Astrocyte (in vitro differentiated cells and primary cell): ENCODE data around the gene GABARAP. TPM values are rescaled to one million over a fixed set of nuclear protein-coding genes. Genes with fewer than 3 reads are reported as not detected.

Experiments
- DNase-seq: peaks from one replicate; pipeline ENCODE4 v3.0.0-alpha.2; 2010; ENCODE audit warnings: low read depth
- FAIRE-seq: peaks from 2 replicates; lab custom pipeline; 2011; peaks lifted over from hg19 to GRCh38; lab: Jason Lieb, UNC
- H2AFZ ChIP-seq: 2 replicates; pipeline ENCODE4 v1.6.0; 2012; ENCODE audit warnings: low read depth, low read length, inconsistent platforms
- H3K27ac ChIP-seq: 2 replicates; pipeline ENCODE4 v1.5.1; 2011; ENCODE audit warnings: low read depth, low read length, inconsistent platforms
- H3K27me3 ChIP-seq: 2 replicates; pipeline ENCODE4 v1.6.0; 2011; ENCODE audit warnings: low read length, inconsistent platforms; ENCODE audit not compliant: insufficient read depth
- H3K36me3 ChIP-seq: 2 replicates; pipeline ENCODE4 v1.5.1; 2011; ENCODE audit warnings: low read length, inconsistent platforms; ENCODE audit not compliant: insufficient read depth
- H3K4me1 ChIP-seq: 2 replicates; pipeline ENCODE4 v1.5.1; 2011; ENCODE audit warnings: low read length, inconsistent platforms; ENCODE audit not compliant: insufficient read depth
- H3K4me2 ChIP-seq: 2 replicates; pipeline ENCODE4 v1.6.0; 2012; ENCODE audit warnings: low read length, inconsistent platforms
- H3K4me3 ChIP-seq: 2 replicates; pipeline ENCODE4 v1.5.1; 2011; ENCODE audit warnings: low read depth, mild to moderate bottlenecking, low read length, inconsistent platforms; ENCODE audit not compliant: insufficient read depth
- H3K79me2 ChIP-seq: 2 replicates; pipeline ENCODE4 v1.6.0; 2012; ENCODE audit warnings: mild to moderate bottlenecking, low read length, inconsistent platforms; ENCODE audit not compliant: insufficient read depth
- H3K9ac ChIP-seq: 2 replicates; pipeline ENCODE4 v1.6.0; 2012; ENCODE audit warnings: mild to moderate bottlenecking, low read length, inconsistent platforms
- H3K9me3 ChIP-seq: 2 replicates; pipeline ENCODE4 v1.5.1; 2012; ENCODE audit warnings: low read depth, mild to moderate bottlenecking, low read length, inconsistent platforms; ENCODE audit not compliant: insufficient read depth
- H4K20me1 ChIP-seq: 2 replicates; pipeline ENCODE4 v1.6.0; 2012; ENCODE audit warnings: low read length, inconsistent platforms; ENCODE audit not compliant: insufficient read depth
- H3K27ac Mint-ChIP-seq: one replicate; pipeline ENCODE4 v1.8.0; 2021; ENCODE audit warnings: mild to moderate bottlenecking, mixed read lengths; ENCODE audit not compliant: unreplicated experiment
- H3K27me3 Mint-ChIP-seq: one replicate; pipeline ENCODE4 v1.8.0; 2021; ENCODE audit warnings: low read depth, mixed read lengths; ENCODE audit not compliant: unreplicated experiment
- H3K36me3 Mint-ChIP-seq: one replicate; pipeline ENCODE4 v1.8.0; 2021; ENCODE audit warnings: low read depth, mixed read lengths; ENCODE audit not compliant: unreplicated experiment
- H3K4me1 Mint-ChIP-seq: one replicate; pipeline ENCODE4 v1.8.0; 2021; ENCODE audit warnings: low read depth, mixed read lengths; ENCODE audit not compliant: unreplicated experiment
- H3K4me3 Mint-ChIP-seq: one replicate; pipeline ENCODE4 v1.8.0; 2021; ENCODE audit warnings: mild to moderate bottlenecking, moderate library complexity, mixed read lengths; ENCODE audit not compliant: unreplicated experiment
- H3K9me3 Mint-ChIP-seq: one replicate; pipeline ENCODE4 v1.8.0; 2021; ENCODE audit warnings: mild to moderate bottlenecking, mixed read lengths; ENCODE audit not compliant: unreplicated experiment
- EZH2 ChIP-seq: IDR thresholded peaks from 2 replicates; pipeline ENCODE4 v1.6.1; 2012; ENCODE audit warnings: mild to moderate bottlenecking, low read length, inconsistent platforms; ENCODE audit not compliant: insufficient read depth
- total RNA-seq: library from RNA; stranded (reverse); gene quantifications from 2 replicates; pipeline ENCODE4 v1.2.1, GENCODE V29; 2021
- TF ChIP-seq, protein P1 (sequence below): IDR thresholded peaks from 2 replicates; pipeline ENCODE4 v1.5.1; 2011; ENCODE audit warnings: low read depth, mild to moderate bottlenecking, inconsistent platforms, low read length, moderate library complexity; ENCODE audit not compliant: insufficient read depth

Gene GABARAP
- total RNA-seq, 1 donor from 2014 or later, result 434 TPM

DNA sequence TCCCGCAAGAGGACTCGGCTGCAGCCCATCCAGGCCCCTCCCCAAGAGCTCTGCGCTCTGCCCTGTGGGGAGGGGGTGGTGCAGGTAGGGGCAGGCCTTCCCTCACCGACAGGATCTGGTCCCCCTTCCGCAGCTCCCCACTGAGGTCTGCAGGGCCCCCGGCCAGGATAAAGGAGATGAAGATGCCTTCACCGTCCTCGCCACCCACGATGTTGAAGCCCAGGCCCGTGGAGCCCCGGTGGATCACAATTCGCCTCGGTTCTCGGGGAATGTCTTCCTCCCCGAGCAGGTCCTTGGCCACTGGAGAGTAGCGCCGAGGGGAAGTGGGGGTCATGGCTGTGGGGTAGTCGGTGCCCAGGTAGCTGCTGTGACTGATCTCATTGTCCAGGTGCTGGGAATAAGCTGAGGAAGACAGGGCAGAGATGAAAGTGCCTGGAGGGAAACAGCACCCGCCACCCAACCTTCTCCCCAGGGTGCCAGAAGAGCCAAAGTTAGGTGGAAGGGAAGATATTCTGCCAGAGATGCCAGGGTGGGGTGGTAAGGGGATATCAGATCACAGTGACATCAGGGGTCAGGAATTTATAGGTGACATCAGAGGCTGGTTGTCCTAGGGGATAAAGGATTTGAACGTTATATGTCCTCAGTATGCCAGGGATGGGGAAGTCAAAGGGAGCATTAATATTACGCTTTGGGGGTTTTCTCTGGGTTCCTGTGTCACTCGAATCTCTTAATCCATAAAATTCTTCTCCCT lies 45.4 kb downstream of the GABARAP start:
- Histone ChIP-seq H2AFZ (no peak overlapping the region), H3K9me3 (no peaks in the 10 kb centered on the region), H3K9ac (no peak overlapping the region), H3K79me2 (no peaks in the 10 kb centered on the region), H3K36me3 (peaks cover 23% of the 10 kb centered on the region), H3K4me2 (no peak overlapping the region), H4K20me1 (peaks cover 3% of the 10 kb centered on the region), H3K27ac (no peak overlapping the region), H3K4me3 (no peak overlapping the region), H3K27me3 (no peaks in the 10 kb centered on the region), H3K4me1 (no peaks in the 10 kb centered on the region)
- Mint-ChIP-seq H3K27ac (no peak overlapping the region), H3K36me3 (peaks cover 30% of the 10 kb centered on the region), H3K9me3 (no peaks in the 10 kb centered on the region), H3K27me3 (no peaks in the 10 kb centered on the region), H3K4me1 (no peaks in the 10 kb centered on the region), H3K4me3 (no peak overlapping the region)
- DNase-seq (no peak), FAIRE-seq (no peak)
- no peak for TF ChIP-seq EZH2
- TF ChIP-seq, protein P1, sequence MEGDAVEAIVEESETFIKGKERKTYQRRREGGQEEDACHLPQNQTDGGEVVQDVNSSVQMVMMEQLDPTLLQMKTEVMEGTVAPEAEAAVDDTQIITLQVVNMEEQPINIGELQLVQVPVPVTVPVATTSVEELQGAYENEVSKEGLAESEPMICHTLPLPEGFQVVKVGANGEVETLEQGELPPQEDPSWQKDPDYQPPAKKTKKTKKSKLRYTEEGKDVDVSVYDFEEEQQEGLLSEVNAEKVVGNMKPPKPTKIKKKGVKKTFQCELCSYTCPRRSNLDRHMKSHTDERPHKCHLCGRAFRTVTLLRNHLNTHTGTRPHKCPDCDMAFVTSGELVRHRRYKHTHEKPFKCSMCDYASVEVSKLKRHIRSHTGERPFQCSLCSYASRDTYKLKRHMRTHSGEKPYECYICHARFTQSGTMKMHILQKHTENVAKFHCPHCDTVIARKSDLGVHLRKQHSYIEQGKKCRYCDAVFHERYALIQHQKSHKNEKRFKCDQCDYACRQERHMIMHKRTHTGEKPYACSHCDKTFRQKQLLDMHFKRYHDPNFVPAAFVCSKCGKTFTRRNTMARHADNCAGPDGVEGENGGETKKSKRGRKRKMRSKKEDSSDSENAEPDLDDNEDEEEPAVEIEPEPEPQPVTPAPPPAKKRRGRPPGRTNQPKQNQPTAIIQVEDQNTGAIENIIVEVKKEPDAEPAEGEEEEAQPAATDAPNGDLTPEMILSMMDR, result no peak

GRCh38 chr17:7195971-7196370 lies 46.3 kb downstream of the GABARAP start:
- Histone ChIP-seq H3K4me2 (no peak overlapping the region), H3K27ac (no peak overlapping the region), H3K79me2 (no peaks in the 10 kb centered on the region), H2AFZ (no peak overlapping the region), H3K27me3 (no peaks in the 10 kb centered on the region), H3K4me3 (no peak overlapping the region), H3K9ac (no peak overlapping the region), H3K4me1 (no peaks in the 10 kb centered on the region), H3K36me3 (peaks cover 22% of the 10 kb centered on the region), H3K9me3 (no peaks in the 10 kb centered on the region), H4K20me1 (peaks cover 8% of the 10 kb centered on the region)
- TF ChIP-seq EZH2, result no peak
- TF ChIP-seq, protein P1, result no peak
- H3K36me3 Mint-ChIP-seq, result peaks cover 27% of the 10 kb centered on the region
- FAIRE-seq, result no peak
- no peaks in the 10 kb centered on the region for H3K27me3 Mint-ChIP-seq
- H3K4me1 Mint-ChIP-seq, result no peaks in the 10 kb centered on the region
- no peak overlapping the region for H3K27ac Mint-ChIP-seq
- H3K4me3 Mint-ChIP-seq, result no peak overlapping the region
- H3K9me3 Mint-ChIP-seq, result no peaks in the 10 kb centered on the region
- DNase-seq, result no peak

DNA sequence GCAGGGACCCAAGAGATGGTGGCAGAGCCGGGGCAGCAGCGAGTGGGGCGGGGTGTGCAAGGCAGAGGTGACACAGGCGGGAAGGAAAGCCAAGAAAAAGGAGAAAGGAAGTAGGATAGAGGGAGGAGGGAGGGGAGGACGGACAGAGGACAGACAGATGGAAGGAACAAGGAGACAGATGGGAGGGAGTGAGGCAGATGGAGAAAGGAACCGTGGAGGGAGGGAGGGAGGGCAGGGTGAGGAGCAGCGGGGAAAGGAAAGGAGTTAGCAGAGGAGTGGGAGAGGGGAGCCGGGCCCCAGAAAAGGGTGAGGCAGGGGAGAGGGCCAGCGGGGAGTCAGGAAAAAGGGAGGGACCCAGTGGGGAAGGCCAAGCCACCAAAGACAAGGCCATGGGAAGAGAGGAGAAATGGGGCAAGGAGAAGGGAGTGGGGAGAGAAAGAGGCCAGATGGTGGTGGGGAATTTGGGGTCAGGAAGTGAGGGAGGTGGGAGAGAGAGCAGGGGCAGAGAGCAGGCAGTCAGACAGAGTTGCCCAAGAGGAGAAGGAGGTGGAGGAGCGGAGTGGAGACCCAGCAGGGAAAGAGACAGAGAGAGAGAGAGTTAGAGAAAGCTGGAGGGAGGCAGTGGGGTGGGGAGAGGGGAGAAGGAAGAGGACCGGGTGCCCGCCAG lies 49.8 kb downstream of the GABARAP start:
- DNase-seq (no peak), FAIRE-seq (no peak)
- Histone ChIP-seq H3K36me3 (peaks cover 13% of the 10 kb centered on the region), H3K27me3 (no peaks in the 10 kb centered on the region), H3K4me2 (no peak overlapping the region), H3K27ac (no peak overlapping the region), H3K9me3 (no peaks in the 10 kb centered on the region), H3K79me2 (no peaks in the 10 kb centered on the region), H3K4me3 (no peak overlapping the region), H3K9ac (no peak overlapping the region), H3K4me1 (no peaks in the 10 kb centered on the region), H2AFZ (no peak overlapping the region), H4K20me1 (peaks cover 8% of the 10 kb centered on the region)
- TF ChIP-seq, protein P1, result no peak
- no peak for TF ChIP-seq EZH2
- Mint-ChIP-seq H3K36me3 (peaks cover 34% of the 10 kb centered on the region), H3K4me3 (no peak overlapping the region), H3K27me3 (no peaks in the 10 kb centered on the region), H3K9me3 (no peaks in the 10 kb centered on the region), H3K4me1 (no peaks in the 10 kb centered on the region), H3K27ac (no peak overlapping the region)
